Measurements from ENCODE around the gene ARHGEF19. TPM values are rescaled to one million over a fixed set of nuclear protein-coding genes. Genes with fewer than 3 reads are reported as not detected.
A peak's percentile ranks its signal among the peaks of the same experiment; 100 is the strongest.

The ARHGEF19 gene
- total RNA-seq (2021): 18.5 and 21.1 TPM in 2 replicates
- long read RNA-seq, partial matches to known transcripts: 21 of 37 reads
- long read RNA-seq, other reads (novel, unspliced or antisense): 15 of 37 reads

DNA sequence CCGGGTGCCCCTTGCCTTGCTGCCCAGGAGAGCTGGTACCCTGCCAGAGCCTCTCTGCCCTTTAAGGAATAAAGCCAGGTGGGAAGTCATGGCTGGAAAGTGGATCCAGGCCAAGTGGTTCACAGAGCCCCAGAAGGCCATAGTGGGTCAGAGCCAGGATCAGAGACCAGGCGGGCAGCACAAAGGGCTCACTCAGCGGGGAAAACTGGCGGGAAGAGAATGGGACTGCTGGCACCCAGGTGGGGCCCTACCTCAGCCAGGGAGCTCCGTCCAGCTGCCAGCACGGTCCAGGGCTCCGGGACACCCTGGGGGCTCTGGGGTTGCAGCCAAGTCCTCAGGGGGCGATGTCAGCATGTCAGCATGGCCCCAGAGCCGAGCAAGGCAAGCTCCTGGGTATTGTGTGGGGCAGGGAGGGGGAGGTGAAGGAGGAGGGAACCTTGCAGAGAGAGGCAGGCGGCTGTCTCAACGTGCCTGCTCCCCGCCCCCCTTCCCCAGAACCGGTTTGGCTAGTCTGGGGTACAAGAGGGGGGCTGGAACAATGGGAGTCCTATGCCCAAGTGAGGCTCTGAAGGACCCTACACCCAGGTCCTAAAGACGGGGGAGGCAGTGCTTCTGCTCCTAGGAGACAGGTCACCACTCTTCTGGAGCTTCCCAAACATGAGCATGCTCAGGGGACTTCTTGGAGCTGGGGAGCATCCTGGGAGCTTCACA, at the start of gene ARHGEF19:
ARHGEF19 (minus strand) TSS at position 402 of the 711 bp plus-strand sequence. CDS start 3,598 bp downstream, outside the sequence.
- H3K9me3 ChIP-seq (ENCODE audit: control insufficient read depth, low read depth, low read length): no peaks in the 10 kb centered on the region
- DNase-seq: peak; percentile 89
- no peaks in the 10 kb centered on the region for H4K20me1 ChIP-seq (ENCODE audit: control insufficient read depth, insufficient read depth, insufficient read length)
- peak within 1 kb of the TSS; percentile 91; the same call in 1 of the 2 replicates for H3K14ac ChIP-seq (ENCODE audit: insufficient read depth, low read length)
- peaks cover 2% of the 10 kb centered on the region for H3K79me1 ChIP-seq (ENCODE audit: insufficient read depth, low read depth, low read length, poor library complexity, severe bottlenecking)
- H2BK20ac ChIP-seq (ENCODE audit: low read depth, low read length, poor library complexity, severe bottlenecking): no peak within 1 kb of the TSS
- Mint-ChIP-seq H3K4me1 (peaks cover 44 to 45% of the 10 kb centered on the region in 2 experiments), H3K36me3 (ENCODE audit: insufficient read depth in 1 of 3, low read depth in 3 of 3) (no peaks in the 10 kb centered on the region; a peak in 1 of 7 replicates), H3K4me3 (peak within 1 kb of the TSS; percentile 58 to 81), H3K9me3 (no peaks in the 10 kb centered on the region), H3K27me3 (ENCODE audit: low read depth) (peaks cover 11% of the 10 kb centered on the region), H3K27ac (peak within 1 kb of the TSS; percentile 2 to 48 (median 34); a peak in 4 of 7 replicates)
- no peak within 1 kb of the TSS for H2BK5ac ChIP-seq (ENCODE audit: insufficient read length, low read length)
- H3K23ac ChIP-seq (ENCODE audit: insufficient read length, low read depth, low read length): no peak within 1 kb of the TSS
- peaks cover 12% of the 10 kb centered on the region; the same call in 1 of the 2 replicates for H3K4me1 ChIP-seq (ENCODE audit: insufficient read depth, low read length)
- peak within 1 kb of the TSS; percentile 42; the same call in 1 of the 2 replicates for H3K4ac ChIP-seq (ENCODE audit: low read depth, low read length)
- H2BK12ac ChIP-seq (ENCODE audit: insufficient read length, low read depth, low read length): peak within 1 kb of the TSS; percentile 8
- peak within 1 kb of the TSS; percentile 75 for H3K9ac ChIP-seq (ENCODE audit: extremely low read depth, insufficient read length, low read length)
- H3K4me2 ChIP-seq (ENCODE audit: insufficient read depth, insufficient read length, low read length): peak within 1 kb of the TSS; percentile 76
- no peak within 1 kb of the TSS for H3K27ac ChIP-seq (ENCODE audit: insufficient read length, low read depth, low read length)
- H2BK120ac ChIP-seq (ENCODE audit: low read depth, low read length, poor library complexity, severe bottlenecking): peak within 1 kb of the TSS; percentile 79
- H2BK15ac ChIP-seq (ENCODE audit: low read depth, low read length): no peak within 1 kb of the TSS
- peak within 1 kb of the TSS; percentile 80 for H3K18ac ChIP-seq (ENCODE audit: insufficient read length, low read depth, low read length)
- no peaks in the 10 kb centered on the region; the same call in 1 of the 2 replicates for H3K27me3 ChIP-seq (ENCODE audit: insufficient read depth, low read length)
- TF ChIP-seq, protein P1, sequence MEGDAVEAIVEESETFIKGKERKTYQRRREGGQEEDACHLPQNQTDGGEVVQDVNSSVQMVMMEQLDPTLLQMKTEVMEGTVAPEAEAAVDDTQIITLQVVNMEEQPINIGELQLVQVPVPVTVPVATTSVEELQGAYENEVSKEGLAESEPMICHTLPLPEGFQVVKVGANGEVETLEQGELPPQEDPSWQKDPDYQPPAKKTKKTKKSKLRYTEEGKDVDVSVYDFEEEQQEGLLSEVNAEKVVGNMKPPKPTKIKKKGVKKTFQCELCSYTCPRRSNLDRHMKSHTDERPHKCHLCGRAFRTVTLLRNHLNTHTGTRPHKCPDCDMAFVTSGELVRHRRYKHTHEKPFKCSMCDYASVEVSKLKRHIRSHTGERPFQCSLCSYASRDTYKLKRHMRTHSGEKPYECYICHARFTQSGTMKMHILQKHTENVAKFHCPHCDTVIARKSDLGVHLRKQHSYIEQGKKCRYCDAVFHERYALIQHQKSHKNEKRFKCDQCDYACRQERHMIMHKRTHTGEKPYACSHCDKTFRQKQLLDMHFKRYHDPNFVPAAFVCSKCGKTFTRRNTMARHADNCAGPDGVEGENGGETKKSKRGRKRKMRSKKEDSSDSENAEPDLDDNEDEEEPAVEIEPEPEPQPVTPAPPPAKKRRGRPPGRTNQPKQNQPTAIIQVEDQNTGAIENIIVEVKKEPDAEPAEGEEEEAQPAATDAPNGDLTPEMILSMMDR (conservative IDR thresholded peaks at IDR 0.05): no peak
- no peak within 1 kb of the TSS for H4K91ac ChIP-seq (ENCODE audit: insufficient read length, low read depth, low read length)
- H3T11ph ChIP-seq (ENCODE audit: low read length): no peak within 1 kb of the TSS
- no peak within 1 kb of the TSS for H2AK5ac ChIP-seq (ENCODE audit: insufficient read length, low read length)
- H3K56ac ChIP-seq (ENCODE audit: insufficient read length, low read depth, low read length): no peak within 1 kb of the TSS
- H4K5ac ChIP-seq (ENCODE audit: insufficient read length, low read depth, low read length): no peak within 1 kb of the TSS
- no CpG with 5 or more reads among the region's 14 CpGs for WGBS (ENCODE audit: extremely low coverage, insufficient read length, low lambda C conversion rate)
- no peaks in the 10 kb centered on the region; the same call in 1 of the 2 replicates for H3K79me2 ChIP-seq (ENCODE audit: insufficient read depth, low read length)
- peaks cover 24% of the 10 kb centered on the region for H3K23me2 ChIP-seq (ENCODE audit: insufficient read length, low read depth, low read length, poor library complexity, severe bottlenecking)
- no peak within 1 kb of the TSS for H4K8ac ChIP-seq (replicated peaks; ENCODE audit: insufficient read length, low read depth, low read length)
- no peak within 1 kb of the TSS for H2AFZ ChIP-seq (ENCODE audit: low read length)
